CD14-positive monocyte (primary cell): ENCODE results near the gene LEF1. TPM values are rescaled to one million over a fixed set of nuclear protein-coding genes. Genes with fewer than 3 reads are reported as not detected.

ENCODE experiments used
- DNase-seq, 3 donors: peaks; one replicate each; pipeline ENCODE4 v3.0.0-alpha.2; 2011 to 2022
- H2AFZ ChIP-seq: 2 replicates; pipeline ENCODE4 v1.6.0; 2012; ENCODE audit warnings: mild to moderate bottlenecking, low read depth, low read length, inconsistent platforms; ENCODE audit not compliant: insufficient read depth, poor library complexity, severe bottlenecking
- H3K27ac ChIP-seq, 2 donors: 1 replicate in 1 of 2; 2 replicates in 1 of 2; pipeline ENCODE4 v1.5.1; 2012 to 2013; ENCODE audit warnings: low read length in 2 of 2, control low read depth in 1 of 2, inconsistent platforms in 1 of 2, low read depth in 1 of 2, mild to moderate bottlenecking in 1 of 2
- H3K27me3 ChIP-seq, 2 donors: one replicate each; pipeline versions ENCODE4 v1.6.0 to v1.6.1; 2011 to 2013; ENCODE audit warnings: low read length in 2 of 2; ENCODE audit not compliant: control insufficient read depth in 2 of 2, insufficient read depth in 2 of 2
- H3K36me3 ChIP-seq, 2 donors: replicated peaks in 1 of 2; 1 replicate in 1 of 2; 2 replicates in 1 of 2; pipeline versions ENCODE4 v1.5.1 to v1.6.1; 2012 to 2013; ENCODE audit warnings: low read length in 2 of 2, control low read depth in 1 of 2, inconsistent platforms in 1 of 2, mild to moderate bottlenecking in 1 of 2; ENCODE audit not compliant: insufficient read depth in 2 of 2, control insufficient read depth in 1 of 2
- H3K4me1 ChIP-seq, 2 donors: 1 replicate in 1 of 2; 2 replicates in 1 of 2; pipeline versions ENCODE4 v1.5.1 to v1.6.1; 2012 to 2013; ENCODE audit warnings: low read length in 2 of 2, control low read depth in 1 of 2, inconsistent platforms in 1 of 2, mild to moderate bottlenecking in 1 of 2, moderate library complexity in 1 of 2; ENCODE audit not compliant: insufficient read depth in 2 of 2, control insufficient read depth in 1 of 2
- H3K4me2 ChIP-seq: replicated peaks from 2 replicates; pipeline ENCODE3; 2012; ENCODE audit warnings: low read length, moderate library complexity, mild to moderate bottlenecking; ENCODE audit not compliant: poor library complexity, severe bottlenecking; ENCODE audit errors: extremely low read depth
- H3K4me3 ChIP-seq, 3 experiments: fragments of 200-600 bp in 1 of 3; sonication (generic) in 1 of 3; replicated peaks in 1 of 3; 1 replicate in 2 of 3; 2 replicates in 1 of 3; pipeline ENCODE4 v1.5.1; 2011 to 2013; ENCODE audit warnings: low read length in 3 of 3, mild to moderate bottlenecking in 3 of 3, control low read depth in 2 of 3, low read depth in 2 of 3, inconsistent platforms in 1 of 3, moderate library complexity in 1 of 3
- H3K79me2 ChIP-seq: 2 replicates; pipeline ENCODE4 v1.6.0; 2012; ENCODE audit warnings: mild to moderate bottlenecking, control low read depth, inconsistent platforms, low read length, moderate library complexity; ENCODE audit not compliant: insufficient read depth
- H3K9ac ChIP-seq: 2 replicates; pipeline ENCODE4 v1.6.0; 2017; ENCODE audit warnings: low read length, mild to moderate bottlenecking; ENCODE audit not compliant: insufficient read depth, poor library complexity, severe bottlenecking
- H3K9me3 ChIP-seq, 2 donors: replicated peaks in 1 of 2; 1 replicate in 1 of 2; 2 replicates in 1 of 2; pipeline versions ENCODE4 v1.5.1 to v1.6.1; 2012 to 2013; ENCODE audit warnings: low read length in 2 of 2, control low read depth in 1 of 2; ENCODE audit not compliant: control insufficient read depth in 1 of 2, insufficient read depth in 1 of 2
- H4K20me1 ChIP-seq: 2 replicates; pipeline ENCODE4 v1.6.0; 2012; ENCODE audit warnings: mild to moderate bottlenecking, low read length, control low read depth, moderate library complexity; ENCODE audit not compliant: insufficient read depth
- H3K27ac Mint-ChIP-seq, 7 donors: one replicate each; pipeline ENCODE4 v1.8.0; 2020; ENCODE audit warnings: mild to moderate bottlenecking in 7 of 7, mixed read lengths in 7 of 7, moderate library complexity in 6 of 7, inconsistent platforms in 2 of 7
- H3K27me3 Mint-ChIP-seq, 3 donors: one replicate each; pipeline ENCODE4 v1.8.0; 2021 to 2022; ENCODE audit warnings: low read depth in 3 of 3, mild to moderate bottlenecking in 3 of 3, mixed read lengths in 3 of 3, moderate library complexity in 3 of 3, inconsistent platforms in 1 of 3
- H3K36me3 Mint-ChIP-seq, 2 donors: one replicate each; pipeline ENCODE4 v1.8.0; 2020; ENCODE audit warnings: mixed read lengths in 2 of 2, inconsistent platforms in 1 of 2, mild to moderate bottlenecking in 1 of 2
- H3K4me1 Mint-ChIP-seq: one replicate; pipeline ENCODE4 v1.8.0; 2020; ENCODE audit warnings: mild to moderate bottlenecking, mixed read lengths
- H3K4me3 Mint-ChIP-seq, 2 donors: one replicate each; pipeline ENCODE4 v1.8.0; 2020; ENCODE audit warnings: mild to moderate bottlenecking in 2 of 2, mixed read lengths in 2 of 2, moderate library complexity in 1 of 2
- H3K9me3 Mint-ChIP-seq, 7 donors: one replicate each; pipeline ENCODE4 v1.8.0; 2020 to 2022; ENCODE audit warnings: mixed read lengths in 7 of 7, mild to moderate bottlenecking in 6 of 7, moderate library complexity in 6 of 7, inconsistent platforms in 2 of 7
- WGBS: methylation state at CpG from one replicate; pipeline ENCODE4 v1.1.5; 2013; ENCODE audit warnings: missing lambda C conversion rate; ENCODE audit not compliant: insufficient coverage; 5-methylcytosine and 5-hydroxymethylcytosine counted together
- intact Hi-C, 2 donors: fragments of 100-400 bp; cut with micrococcal nuclease; formaldehyde crosslinking; loops; one replicate each; pipeline versions ENCODE4 v1.15.0 to v1.15.1; 2023
- polyA plus RNA-seq, 3 donors: library from polyadenylated mRNA; depleted of rRNA in 1 of 3; unstranded in 2 of 3; stranded (reverse) in 1 of 3; fragments of 300-500 nt in 2 of 3; fragments of >200 nt in 1 of 3; fragmentation: Illumina TruSeq in 2 of 3; gene quantifications; 1 replicate in 2 of 3; 2 replicates in 1 of 3; pipeline ENCODE4 v1.2.3, GENCODE V29; 2012 to 2021
- TF ChIP-seq, protein P1 (sequence below): fragments of 200-600 bp; IDR thresholded peaks from one replicate; pipeline ENCODE4 v1.8.0; 2022; ENCODE audit warnings: antibody characterized with exemption, mild to moderate bottlenecking

LEF1 gene
- polyA plus RNA-seq, 3 donors, result 0.29 to 1.3 (median 0.61) TPM

DNA sequence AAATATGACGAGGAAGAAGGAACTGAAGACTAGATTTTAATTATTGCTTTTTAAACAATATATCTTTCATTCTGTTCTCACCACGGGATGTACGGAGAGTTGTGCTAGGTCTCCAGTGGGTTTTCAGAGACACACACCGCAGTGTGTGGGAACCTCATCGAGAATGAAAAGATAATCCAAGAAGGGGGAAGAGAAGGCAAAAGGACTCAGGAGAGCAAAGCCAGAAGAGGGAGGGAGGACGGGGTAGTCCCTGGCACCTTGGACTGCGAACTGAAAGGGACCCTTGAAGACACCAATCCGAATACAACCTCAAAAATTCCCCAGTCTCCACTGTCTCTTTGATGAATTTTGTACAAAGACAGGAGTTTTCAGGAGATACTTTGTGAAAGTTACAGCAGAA, 932 bp upstream of the LEF1 start:
- peaks cover 44% of the 10 kb centered on the region for H3K4me1 Mint-ChIP-seq
- peaks cover 90 to 95% of the 10 kb centered on the region in 2 donors for H3K27me3 ChIP-seq

DNA sequence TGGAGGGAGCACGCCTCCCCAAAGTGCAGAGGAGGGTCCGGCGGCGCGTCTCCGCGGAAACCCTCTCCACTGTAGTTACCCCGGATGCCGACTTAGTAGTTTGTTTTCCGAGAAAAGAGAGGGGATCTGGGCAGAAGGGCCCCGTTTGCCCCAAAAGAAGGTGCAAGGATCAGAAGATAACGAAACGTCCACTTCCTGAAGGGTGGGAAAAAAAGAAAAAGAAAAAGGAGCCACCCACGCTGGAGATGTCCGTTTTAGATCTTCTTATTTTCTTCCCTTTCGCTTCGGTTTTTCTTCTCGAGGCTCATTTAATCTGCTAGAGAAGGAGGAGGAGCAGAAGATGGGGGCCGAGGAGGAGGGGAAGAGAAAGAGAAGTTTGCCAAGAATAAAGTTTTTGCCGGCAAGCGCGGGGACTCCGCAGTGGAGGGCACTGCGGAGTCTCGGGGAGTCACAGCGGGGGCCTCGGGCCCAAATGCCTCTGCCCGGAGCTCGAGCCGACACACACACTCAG, 517 bp downstream of the LEF1 start:
- intact Hi-C loops, result no loop called here
- Histone ChIP-seq H3K27me3 (peaks cover 87 to 95% of the 10 kb centered on the region in 2 donors), H2AFZ (peak overlapping the region; percentile 29), H4K20me1 (no peaks in the 10 kb centered on the region), H3K36me3 (no peaks in the 10 kb centered on the region), H3K9ac (no peak overlapping the region), H3K4me2 (peak overlapping the region; percentile 63), H3K4me3 (peak overlapping the region; percentile 6 to 70 (median 8)), H3K79me2 (no peaks in the 10 kb centered on the region), H3K4me1 (peaks cover 16 to 43% of the 10 kb centered on the region in 2 donors), H3K9me3 (peaks cover 0 to 45% of the 10 kb centered on the region in 2 donors), H3K27ac (no peak overlapping the region)
- H3K4me1 Mint-ChIP-seq, result peaks cover 41% of the 10 kb centered on the region
- H3K36me3 Mint-ChIP-seq, result peaks cover 0 to 10% of the 10 kb centered on the region in 2 donors
- TF ChIP-seq, protein P1, sequence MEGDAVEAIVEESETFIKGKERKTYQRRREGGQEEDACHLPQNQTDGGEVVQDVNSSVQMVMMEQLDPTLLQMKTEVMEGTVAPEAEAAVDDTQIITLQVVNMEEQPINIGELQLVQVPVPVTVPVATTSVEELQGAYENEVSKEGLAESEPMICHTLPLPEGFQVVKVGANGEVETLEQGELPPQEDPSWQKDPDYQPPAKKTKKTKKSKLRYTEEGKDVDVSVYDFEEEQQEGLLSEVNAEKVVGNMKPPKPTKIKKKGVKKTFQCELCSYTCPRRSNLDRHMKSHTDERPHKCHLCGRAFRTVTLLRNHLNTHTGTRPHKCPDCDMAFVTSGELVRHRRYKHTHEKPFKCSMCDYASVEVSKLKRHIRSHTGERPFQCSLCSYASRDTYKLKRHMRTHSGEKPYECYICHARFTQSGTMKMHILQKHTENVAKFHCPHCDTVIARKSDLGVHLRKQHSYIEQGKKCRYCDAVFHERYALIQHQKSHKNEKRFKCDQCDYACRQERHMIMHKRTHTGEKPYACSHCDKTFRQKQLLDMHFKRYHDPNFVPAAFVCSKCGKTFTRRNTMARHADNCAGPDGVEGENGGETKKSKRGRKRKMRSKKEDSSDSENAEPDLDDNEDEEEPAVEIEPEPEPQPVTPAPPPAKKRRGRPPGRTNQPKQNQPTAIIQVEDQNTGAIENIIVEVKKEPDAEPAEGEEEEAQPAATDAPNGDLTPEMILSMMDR, result no peak
- H3K9me3 Mint-ChIP-seq, result peaks cover 0 to 20% (median 11%) of the 10 kb centered on the region in 7 donors
- peaks cover 76 to 90% (median 89%) of the 10 kb centered on the region in 3 donors for H3K27me3 Mint-ChIP-seq
- H3K4me3 Mint-ChIP-seq, result peak overlapping the region; percentile 74 to 93
- DNase-seq, result no peak
- 0% methylated on average over 19 of the region's 30 CpGs for WGBS
- H3K27ac Mint-ChIP-seq, result no peak overlapping the region

More for the DNA sequence above, 932 bp upstream of the LEF1 start:
- TF ChIP-seq, protein P1, result no peak
- intact Hi-C loops, result no loop called here
- DNase-seq, result no peak
- Histone ChIP-seq H4K20me1 (no peaks in the 10 kb centered on the region), H3K36me3 (no peaks in the 10 kb centered on the region), H3K4me1 (peaks cover 18 to 44% of the 10 kb centered on the region in 2 donors), H2AFZ (no peak overlapping the region), H3K4me3 (peak overlapping the region in 1 of 3 experiments; percentile 70), H3K79me2 (no peaks in the 10 kb centered on the region), H3K27ac (no peak overlapping the region), H3K9me3 (peaks cover 0 to 51% of the 10 kb centered on the region in 2 donors), H3K9ac (no peak overlapping the region), H3K4me2 (no peak overlapping the region)
- 19% methylated on average over 3 of the region's 8 CpGs for WGBS
- peaks cover 0 to 10% of the 10 kb centered on the region in 2 donors for H3K36me3 Mint-ChIP-seq
- H3K27ac Mint-ChIP-seq, result no peak overlapping the region
- H3K27me3 Mint-ChIP-seq, result peaks cover 89 to 98% (median 91%) of the 10 kb centered on the region in 3 donors
- H3K9me3 Mint-ChIP-seq, result peaks cover 0 to 20% (median 13%) of the 10 kb centered on the region in 7 donors
- H3K4me3 Mint-ChIP-seq, result peak overlapping the region in 1 of 2 donors; percentile 91
